HG03342 (cell line): Measurements from ENCODE around the gene CFAP20DC.
"Not testable (repeated sequence)": the region's sequence is repeated elsewhere in the genome, so short reads cannot be mapped to it uniquely, and the experiment has no call there.

ENCODE experiments used
- ATAC-seq: cut with Tn5 transposase; IDR thresholded peaks from one replicate; pipeline ENCODE4 v1.9.1; 2021; ENCODE audit warnings: mild to moderate bottlenecking, moderate library complexity; ENCODE audit not compliant: unreplicated experiment

CFAP20DC gene

GRCh38 chr3:58706395-58707167 lies 343.2 kb downstream of the CFAP20DC start:
- ATAC-seq = no peak

GRCh38 chr3:58704745-58705144 lies 345.1 kb downstream of the CFAP20DC start:
- ATAC-seq = no peak

- not testable (repeated sequence) for ATAC-seq
These were observed 345.5 kb downstream of the CFAP20DC start for GRCh38 chr3:58704304-58704703.

- ATAC-seq = no peak
These were observed 351.6 kb downstream of the CFAP20DC start for GRCh38 chr3:58698246-58698645.

GRCh38 chr3:58697561-58697960 lies 352.3 kb downstream of the CFAP20DC start:
- ATAC-seq = peak; percentile 56

- not testable (repeated sequence) for ATAC-seq
These were observed 353.0 kb downstream of the CFAP20DC start for GRCh38 chr3:58696813-58697212.

GRCh38 chr3:58696093-58696492 lies 353.7 kb downstream of the CFAP20DC start:
- ATAC-seq = no peak

GRCh38 chr3:58695284-58695683 lies 354.5 kb downstream of the CFAP20DC start:
- not testable (repeated sequence) for ATAC-seq

- ATAC-seq = peak; percentile 55
These were observed 355.6 kb downstream of the CFAP20DC start for GRCh38 chr3:58693940-58694850.

GRCh38 chr3:58692484-58692883 lies 357.3 kb downstream of the CFAP20DC start:
- no peak for ATAC-seq
